IMR-90 (cell line): Measurements from ENCODE around the gene POLE3.

Experiments
- BHLHE40 ChIP-seq: fragments of 150-350 bp; IDR thresholded peaks from 2 replicates; pipeline ENCODE4 v1.6.1; 2016; ENCODE audit warnings: mild to moderate bottlenecking, low read depth, low read length
- CEBPB ChIP-seq: IDR thresholded peaks from 2 replicates; pipeline ENCODE4 v1.6.1; 2012; ENCODE audit warnings: low read depth, low read length, improper control_type of control experiment
- CTCF ChIP-seq: conservative IDR thresholded peaks from 2 replicates; pipeline ENCODE4 v1.5.1; 2012; ENCODE audit warnings: mild to moderate bottlenecking, low read depth, low read length, improper control_type of control experiment
- ELK1 ChIP-seq: fragments of 150-350 bp; IDR thresholded peaks from 2 replicates; pipeline ENCODE4 v1.6.1; 2016; ENCODE audit warnings: low read depth, mild to moderate bottlenecking, low read length, moderate library complexity, borderline replicate concordance
- FOS ChIP-seq: fragments of 150-350 bp; IDR thresholded peaks from 2 replicates; pipeline ENCODE4 v1.6.1; 2016; ENCODE audit warnings: low read depth, low read length
- MAFK ChIP-seq: IDR thresholded peaks from 2 replicates; pipeline ENCODE4 v1.6.1; 2012; ENCODE audit warnings: low read depth, low read length, improper control_type of control experiment
- MAZ ChIP-seq: IDR thresholded peaks from 2 replicates; pipeline ENCODE4 v1.6.1; 2012; ENCODE audit warnings: low read depth, mild to moderate bottlenecking, low read length, improper control_type of control experiment, moderate library complexity, borderline replicate concordance
- POLR2A ChIP-seq: IDR thresholded peaks from 2 replicates; pipeline ENCODE4 v1.6.1; 2012; ENCODE audit warnings: mild to moderate bottlenecking, low read depth, low read length
- RAD21 ChIP-seq: IDR thresholded peaks from 2 replicates; pipeline ENCODE4 v1.6.1; 2012; ENCODE audit warnings: low read length, improper control_type of control experiment
- RCOR1 ChIP-seq: IDR thresholded peaks from 2 replicates; pipeline ENCODE4 v1.6.1; 2012; ENCODE audit warnings: mild to moderate bottlenecking, low read length, improper control_type of control experiment; ENCODE audit not compliant: insufficient replicate concordance
- RFX5 ChIP-seq: IDR thresholded peaks from 2 replicates; pipeline ENCODE4 v1.8.0; 2012; ENCODE audit warnings: low read depth, mild to moderate bottlenecking, low read length, moderate library complexity
- SMC3 ChIP-seq: fragments of 150-350 bp; IDR thresholded peaks from 2 replicates; pipeline ENCODE4 v1.6.1; 2016; ENCODE audit warnings: low read depth, mild to moderate bottlenecking, antibody characterized with exemption, low read length, moderate library complexity
- USF2 ChIP-seq: fragments of 150-350 bp; IDR thresholded peaks from 2 replicates; pipeline ENCODE4 v1.6.1; 2017; ENCODE audit warnings: mild to moderate bottlenecking, antibody characterized with exemption, low read length, low read depth

GRCh38 chr9:113393281-113393680 lies 17.2 kb downstream of the POLE3 start:
- TF ChIP-seq FOS: no peak
- no peak for TF ChIP-seq CTCF
- no peak for TF ChIP-seq RAD21
- TF ChIP-seq MAFK: no peak
- TF ChIP-seq SMC3: no peak
- TF ChIP-seq POLR2A: no peak
- no peak for TF ChIP-seq RFX5
- TF ChIP-seq BHLHE40: no peak
- no peak for TF ChIP-seq MAZ
- TF ChIP-seq ELK1: no peak
- TF ChIP-seq CEBPB: no peak
- TF ChIP-seq USF2: no peak
- no peak for TF ChIP-seq RCOR1
